PC-3 (cell line): Measurements from ENCODE around the gene PRICKLE4.

Source experiments
- CTCF ChIP-seq: fragments of 300-600 bp; sonication (generic); conservative IDR thresholded peaks from 2 replicates; pipeline ENCODE4 v1.5.1; 2017; ENCODE audit warnings: antibody characterized with exemption, low read depth, mild to moderate bottlenecking, low read length
- EZH2 ChIP-seq: fragments of 300-600 bp; sonication (generic); IDR thresholded peaks from one replicate; pipeline ENCODE4 v1.6.1; 2017; ENCODE audit warnings: antibody characterized with exemption, mild to moderate bottlenecking, low read length; ENCODE audit not compliant: unreplicated experiment

- TF ChIP-seq CTCF (no peak), EZH2 (no peak)
Observed at GRCh38 chr6:41767112-41767833, 13.3 kb upstream of the PRICKLE4 start.
